ENCODE data around the gene COX4I1. TPM values are rescaled to one million over a fixed set of nuclear protein-coding genes. Genes with fewer than 3 reads are reported as not detected.

The COX4I1 gene
- total RNA-seq, 1 donor from 2014 or later: 308 TPM

- H3K36me3 Mint-ChIP-seq: peaks cover 30% of the 10 kb centered on the region
- no peak overlapping the region for H3K4me3 ChIP-seq
- no peaks in the 10 kb centered on the region for H3K9me3 ChIP-seq (ENCODE audit: low read depth)
- H2AFZ ChIP-seq (replicated peaks): no peak overlapping the region
- no peaks in the 10 kb centered on the region for H3F3A ChIP-seq (ENCODE audit: low read depth)
- H3K4me3 Mint-ChIP-seq: no peak overlapping the region
- peaks cover 4% of the 10 kb centered on the region for H3K27me3 Mint-ChIP-seq (ENCODE audit: insufficient read depth, low read depth)
- no peaks in the 10 kb centered on the region for H3K4me1 ChIP-seq
- no peaks in the 10 kb centered on the region for H3K27me3 ChIP-seq
- no peaks in the 10 kb centered on the region for H3K4me1 Mint-ChIP-seq
- no peaks in the 10 kb centered on the region for H3K9me3 Mint-ChIP-seq
- H3K36me3 ChIP-seq: peaks cover 3% of the 10 kb centered on the region
- no peak overlapping the region for H3K27ac ChIP-seq
- H3K79me2 ChIP-seq (ENCODE audit: low read depth): peaks cover 71% of the 10 kb centered on the region
- TF ChIP-seq EZH2 (IDR thresholded peaks at IDR 0.05) (no peak), EZH2phosphoT487 (IDR thresholded peaks at IDR 0.05) (no peak), CTCF (IDR thresholded peaks at IDR 0.05) (no peak)
- peaks cover 27% of the 10 kb centered on the region for H4K20me1 ChIP-seq (ENCODE audit: low read depth)
- H3K27ac Mint-ChIP-seq: no peak overlapping the region
- DNase-seq (ENCODE audit: low spot score): no peak
- no peak overlapping the region for H3K4me2 ChIP-seq
- H3K9ac ChIP-seq: no peak overlapping the region
Observed at GRCh38 chr16:85789773-85790172, 9.7 kb upstream of the COX4I1 start.

GRCh38 chr16:85793662-85794298 lies 5.7 kb upstream of the COX4I1 start:
- peaks cover 4% of the 10 kb centered on the region for H3F3A ChIP-seq (ENCODE audit: low read depth)
- H3K27ac Mint-ChIP-seq: no peak overlapping the region
- no peak overlapping the region for H3K9ac ChIP-seq
- H3K27ac ChIP-seq: no peak overlapping the region
- H3K9me3 Mint-ChIP-seq: no peaks in the 10 kb centered on the region
- H2AFZ ChIP-seq (replicated peaks): no peak overlapping the region
- H3K36me3 ChIP-seq: peaks cover 3% of the 10 kb centered on the region
- peaks cover 11% of the 10 kb centered on the region for H3K4me1 Mint-ChIP-seq
- peaks cover 45% of the 10 kb centered on the region for H4K20me1 ChIP-seq (ENCODE audit: low read depth)
- peaks cover 93% of the 10 kb centered on the region for H3K79me2 ChIP-seq (ENCODE audit: low read depth)
- no peak overlapping the region for H3K4me3 Mint-ChIP-seq
- peaks cover 39% of the 10 kb centered on the region for H3K36me3 Mint-ChIP-seq
- H3K27me3 ChIP-seq: no peaks in the 10 kb centered on the region
- peaks cover 3% of the 10 kb centered on the region for H3K27me3 Mint-ChIP-seq (ENCODE audit: insufficient read depth, low read depth)
- DNase-seq (ENCODE audit: low spot score): no peak
- no peaks in the 10 kb centered on the region for H3K9me3 ChIP-seq (ENCODE audit: low read depth)
- no peaks in the 10 kb centered on the region for H3K4me1 ChIP-seq
- H3K4me3 ChIP-seq: no peak overlapping the region
- TF ChIP-seq EZH2phosphoT487 (IDR thresholded peaks at IDR 0.05) (no peak), CTCF (IDR thresholded peaks at IDR 0.05) (no peak), EZH2 (IDR thresholded peaks at IDR 0.05) (no peak)
- H3K4me2 ChIP-seq: no peak overlapping the region

- no peaks in the 10 kb centered on the region for H3K9me3 ChIP-seq (ENCODE audit: low read depth)
- Mint-ChIP-seq H3K4me3 (no peak overlapping the region), H3K36me3 (peaks cover 38% of the 10 kb centered on the region), H3K4me1 (peaks cover 11% of the 10 kb centered on the region), H3K9me3 (no peaks in the 10 kb centered on the region), H3K27ac (no peak overlapping the region), H3K27me3 (ENCODE audit: insufficient read depth, low read depth) (peaks cover 3% of the 10 kb centered on the region)
- H3K27ac ChIP-seq: no peak overlapping the region
- no peak overlapping the region for H2AFZ ChIP-seq (replicated peaks)
- TF ChIP-seq CTCF (IDR thresholded peaks at IDR 0.05) (no peak), EZH2phosphoT487 (IDR thresholded peaks at IDR 0.05) (no peak), EZH2 (IDR thresholded peaks at IDR 0.05) (no peak)
- H3K4me2 ChIP-seq: no peak overlapping the region
- no peak overlapping the region for H3K9ac ChIP-seq
- peaks cover 99% of the 10 kb centered on the region for H3K79me2 ChIP-seq (ENCODE audit: low read depth)
- no peak overlapping the region for H3K4me3 ChIP-seq
- DNase-seq (ENCODE audit: low spot score): no peak
- no peaks in the 10 kb centered on the region for H3K27me3 ChIP-seq
- peaks cover 3% of the 10 kb centered on the region for H3K36me3 ChIP-seq
- no peaks in the 10 kb centered on the region for H3K4me1 ChIP-seq
- H3F3A ChIP-seq (ENCODE audit: low read depth): peaks cover 4% of the 10 kb centered on the region
- H4K20me1 ChIP-seq (ENCODE audit: low read depth): peaks cover 44% of the 10 kb centered on the region
Observed at GRCh38 chr16:85794696-85795095, 4.8 kb upstream of the COX4I1 start.
